ENCODE measurements around the gene ANKS6.

DNA sequence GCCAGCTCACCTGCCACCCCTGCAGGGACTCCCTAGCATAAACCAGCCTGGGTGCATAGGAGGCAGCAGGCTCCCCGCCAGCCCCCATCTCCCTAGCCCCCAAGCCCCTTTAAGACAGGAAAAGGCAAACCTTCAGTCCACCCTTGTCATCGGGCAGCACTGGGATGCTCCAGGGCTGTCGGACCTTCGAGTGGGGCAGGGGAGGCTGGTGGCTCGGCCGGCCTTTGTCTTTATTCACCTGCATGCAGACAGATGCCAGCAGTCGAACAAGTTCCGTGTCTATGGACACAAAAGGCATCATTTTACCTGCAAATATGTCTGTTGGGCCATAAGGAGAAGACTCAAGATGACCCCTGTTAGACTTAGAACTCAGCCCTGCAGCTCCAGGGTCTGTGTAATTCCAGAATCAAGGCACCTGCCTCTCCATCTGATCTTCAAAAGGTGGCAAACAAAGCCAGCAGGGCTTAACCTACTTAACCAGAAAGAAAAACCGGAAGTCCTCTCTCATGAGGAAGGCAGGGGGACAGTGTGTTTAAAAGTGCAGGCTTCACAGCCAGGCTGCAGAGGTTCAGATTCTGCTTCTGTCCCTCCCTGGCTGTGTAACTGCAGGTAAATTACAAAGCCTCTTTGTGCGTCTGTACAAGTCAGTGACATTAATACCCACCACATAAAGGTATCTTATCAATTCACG, 16.2 kb downstream of the ANKS6 start:
- TF ChIP-seq EZH2 (IDR thresholded peaks at IDR 0.05; ENCODE audit: borderline replicate concordance, low read depth, low read length, severe bottlenecking): no peak
- TF ChIP-seq, protein P1, sequence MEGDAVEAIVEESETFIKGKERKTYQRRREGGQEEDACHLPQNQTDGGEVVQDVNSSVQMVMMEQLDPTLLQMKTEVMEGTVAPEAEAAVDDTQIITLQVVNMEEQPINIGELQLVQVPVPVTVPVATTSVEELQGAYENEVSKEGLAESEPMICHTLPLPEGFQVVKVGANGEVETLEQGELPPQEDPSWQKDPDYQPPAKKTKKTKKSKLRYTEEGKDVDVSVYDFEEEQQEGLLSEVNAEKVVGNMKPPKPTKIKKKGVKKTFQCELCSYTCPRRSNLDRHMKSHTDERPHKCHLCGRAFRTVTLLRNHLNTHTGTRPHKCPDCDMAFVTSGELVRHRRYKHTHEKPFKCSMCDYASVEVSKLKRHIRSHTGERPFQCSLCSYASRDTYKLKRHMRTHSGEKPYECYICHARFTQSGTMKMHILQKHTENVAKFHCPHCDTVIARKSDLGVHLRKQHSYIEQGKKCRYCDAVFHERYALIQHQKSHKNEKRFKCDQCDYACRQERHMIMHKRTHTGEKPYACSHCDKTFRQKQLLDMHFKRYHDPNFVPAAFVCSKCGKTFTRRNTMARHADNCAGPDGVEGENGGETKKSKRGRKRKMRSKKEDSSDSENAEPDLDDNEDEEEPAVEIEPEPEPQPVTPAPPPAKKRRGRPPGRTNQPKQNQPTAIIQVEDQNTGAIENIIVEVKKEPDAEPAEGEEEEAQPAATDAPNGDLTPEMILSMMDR (IDR thresholded peaks at IDR 0.05; ENCODE audit: borderline replicate concordance, extremely low read depth, low read length, poor library complexity, severe bottlenecking): no peak

All from DND-41 (cell line).